Esophagus muscularis mucosa (tissue), 4 donors: ENCODE results near the gene UVRAG. TPM values are rescaled to one million over a fixed set of nuclear protein-coding genes. Genes with fewer than 3 reads are reported as not detected.
A peak's percentile ranks its signal among the peaks of the same experiment; 100 is the strongest.

Experiments used
- DNase-seq: peaks from one replicate; pipeline ENCODE4 v3.0.0-alpha.2; 2017; ENCODE audit errors: extremely low spot score
- H3K27ac ChIP-seq, 4 donors: fragments of 200-600 bp; sonication (generic); replicated peaks in 1 of 4; 1 replicate in 3 of 4; 2 replicates in 1 of 4; pipeline ENCODE4 v1.5.1; 2016 to 2019; ENCODE audit warnings: mild to moderate bottlenecking in 1 of 4
- H3K27me3 ChIP-seq, 4 donors: fragments of 200-600 bp; sonication (generic); one replicate each; pipeline versions ENCODE4 v1.5.1 to v1.6.0; 2016 to 2019
- H3K36me3 ChIP-seq, 4 donors: fragments of 200-600 bp; sonication (generic); one replicate each; pipeline ENCODE4 v1.5.1; 2016 to 2019
- H3K4me1 ChIP-seq, 4 donors: fragments of 200-600 bp; sonication (generic); one replicate each; pipeline ENCODE4 v1.5.1; 2016 to 2019
- H3K4me3 ChIP-seq, 4 donors: fragments of 200-600 bp; sonication (generic); 1 replicate in 2 of 4; 2 replicates in 2 of 4; pipeline ENCODE4 v1.5.1; 2016 to 2019; ENCODE audit warnings: mild to moderate bottlenecking in 4 of 4, moderate library complexity in 1 of 4
- H3K9me3 ChIP-seq, 4 donors: fragments of 200-600 bp; sonication (generic); 1 replicate in 3 of 4; 2 replicates in 1 of 4; pipeline ENCODE4 v1.5.1; 2016 to 2019
- CTCF ChIP-seq, 3 experiments: fragments of 200-600 bp in 2 of 3; fragments of 450-650 bp in 1 of 3; sonication (generic) in 2 of 3; IDR thresholded peaks; one replicate each; pipeline ENCODE4 v1.5.1; 2017 to 2019; ENCODE audit warnings: antibody characterized with exemption in 3 of 3, mild to moderate bottlenecking in 2 of 3, moderate library complexity in 1 of 3
- EP300 ChIP-seq: sonication (generic); formaldehyde crosslinking; IDR thresholded peaks from one replicate; pipeline ENCODE4 v1.6.1; 2017; ENCODE audit warnings: antibody characterized with exemption
- POLR2A ChIP-seq: fragments of 450-650 bp; IDR thresholded peaks from one replicate; pipeline ENCODE4 v1.6.1; 2017; ENCODE audit warnings: antibody characterized with exemption, moderate library complexity, mild to moderate bottlenecking, low read depth
- POLR2AphosphoS5 ChIP-seq, 2 donors: sonication (generic); formaldehyde crosslinking; IDR thresholded peaks; one replicate each; pipeline ENCODE4 v1.6.1; 2017; ENCODE audit warnings: antibody characterized with exemption in 2 of 2
- WGBS: methylation state at CpG from one replicate; pipeline ENCODE4 v1.1.5; 2018; 5-methylcytosine and 5-hydroxymethylcytosine counted together
- intact Hi-C: fragments of 100-400 bp; cut with DNase I; formaldehyde crosslinking; loops from one replicate; pipeline ENCODE4 v1.15.1; 2023
- total RNA-seq, 4 donors: library from RNA; depleted of rRNA; stranded (reverse); fragments of >200 nt; gene quantifications; one replicate each; pipeline versions ENCODE4 v1.1.0 to v1.2.1, GENCODE V29; 2016

Gene UVRAG
- total RNA-seq, 4 donors from 2014 or later: 30.6 to 37.4 (median 34.7) TPM

GRCh38 chr11:75802021-75802912, 12.7 kb upstream of the UVRAG start:
- Histone ChIP-seq H3K4me1 (peaks cover 0 to 9% (median 3%) of the 10 kb centered on the region in 4 donors), H3K9me3 (no peaks in the 10 kb centered on the region), H3K27me3 (no peaks in the 10 kb centered on the region), H3K4me3 (no peak overlapping the region), H3K27ac (no peak overlapping the region), H3K36me3 (no peaks in the 10 kb centered on the region)
- DNase-seq: no peak
- 84% methylated on average over 12 of the region's 12 CpGs for WGBS
- TF ChIP-seq POLR2A: no peak
- no peak for TF ChIP-seq EP300
- TF ChIP-seq POLR2AphosphoS5 (IDR thresholded peaks at IDR 0.05): no peak
- TF ChIP-seq CTCF (IDR thresholded peaks at IDR 0.05): no peak
- intact Hi-C loops: loop anchor here (2.0 to 5.0 kb wide), 2 partner anchors 67 to 350 kb away; no protein-coding TSS in a partner anchor

- no peak overlapping the region for H3K4me3 ChIP-seq
- H3K4me1 ChIP-seq: peaks cover 0 to 9% (median 3%) of the 10 kb centered on the region in 4 donors
- DNase-seq: peak; percentile 95
- H3K27ac ChIP-seq: no peak overlapping the region
- no peaks in the 10 kb centered on the region for H3K36me3 ChIP-seq
- H3K9me3 ChIP-seq: no peaks in the 10 kb centered on the region
- 46% methylated on average over 10 of the region's 10 CpGs for WGBS
- intact Hi-C loops: loop anchor here (2.0 to 5.0 kb wide), 2 partner anchors 66 to 349 kb away; no protein-coding TSS in a partner anchor
- no peaks in the 10 kb centered on the region for H3K27me3 ChIP-seq
- TF ChIP-seq POLR2A (no peak), CTCF (IDR thresholded peaks at IDR 0.05) (peak; percentile 91 to 92 (median 92))
Observed at GRCh38 chr11:75802913-75803820, 11.8 kb upstream of the UVRAG start.

- TF ChIP-seq EP300 (no peak), POLR2A (no peak), POLR2AphosphoS5 (IDR thresholded peaks at IDR 0.05) (no peak), CTCF (IDR thresholded peaks at IDR 0.05) (no peak)
- WGBS: 67% methylated on average over 2 of the region's 2 CpGs
- no peaks in the 10 kb centered on the region for H3K27me3 ChIP-seq
- intact Hi-C loops: no loop called here
- no peak for DNase-seq
- H3K4me1 ChIP-seq: peaks cover 4 to 7% (median 4%) of the 10 kb centered on the region in 4 donors
- H3K9me3 ChIP-seq: no peaks in the 10 kb centered on the region
- H3K4me3 ChIP-seq: no peak overlapping the region
- H3K36me3 ChIP-seq: no peaks in the 10 kb centered on the region
- no peak overlapping the region for H3K27ac ChIP-seq
Observed at GRCh38 chr11:75809111-75809510, 5.9 kb upstream of the UVRAG start.

DNA sequence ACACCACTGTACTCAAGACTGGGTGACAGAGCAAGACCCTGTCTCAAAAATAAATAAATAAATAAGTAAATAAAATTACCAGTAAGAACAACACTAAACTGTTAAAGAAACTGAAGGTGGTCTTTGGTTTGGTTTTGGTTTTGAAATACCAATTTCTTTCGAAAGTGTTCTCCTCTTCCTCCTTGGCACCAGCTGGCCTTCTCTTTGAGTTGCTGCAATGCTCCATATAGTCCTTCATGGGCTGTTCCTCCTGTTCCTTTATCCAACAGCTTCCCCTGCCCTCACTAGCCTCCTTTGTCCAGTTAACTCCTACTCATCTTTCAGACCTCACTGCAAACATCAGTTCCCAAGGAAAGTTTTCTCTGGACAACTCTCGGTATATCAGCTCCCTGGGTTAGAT, 5.0 kb upstream of the UVRAG start:
- 81% methylated on average over 2 of the region's 2 CpGs for WGBS
- DNase-seq: no peak
- intact Hi-C loops: no loop called here
- Histone ChIP-seq H3K27ac (no peak overlapping the region), H3K4me3 (no peak overlapping the region), H3K27me3 (no peaks in the 10 kb centered on the region), H3K9me3 (no peaks in the 10 kb centered on the region), H3K36me3 (no peaks in the 10 kb centered on the region), H3K4me1 (peaks cover 6 to 11% (median 8%) of the 10 kb centered on the region in 4 donors)
- no peak for TF ChIP-seq CTCF (IDR thresholded peaks at IDR 0.05)
- no peak for TF ChIP-seq POLR2A
- TF ChIP-seq EP300: no peak
- TF ChIP-seq POLR2AphosphoS5 (IDR thresholded peaks at IDR 0.05): no peak
